K562 (cell line): ENCODE data around the gene ATRNL1. TPM values are rescaled to one million over a fixed set of nuclear protein-coding genes. Genes with fewer than 3 reads are reported as not detected.
A peak's percentile ranks its signal among the peaks of the same experiment; 100 is the strongest.

Experiments used
- ATAC-seq: fragments of 200-7000 bp; cut with Tn5 transposase; 3 replicates; pipeline ENCODE4 v1.9.1; 2020; ENCODE audit warnings: moderate library complexity
- BruUV-seq: library from RNA; stranded (reverse); fragments of 400-500 nt; replicated peaks from 2 replicates; lab custom pipeline; 2021; lab: Mats Ljungman, UMichigan
- CTCF ChIA-PET: fragments of 300-600 bp; formaldehyde crosslinking; extraction: SDS; loops from one replicate; lab custom pipeline; 2021; ENCODE audit warnings: low intra/inter-chr PET ratio; lab: Yijun Ruan, JAX
- POLR2A ChIA-PET: fragments of 300-600, 350-650 bp; sonication (Branson Sonifier 250); formaldehyde crosslinking; extraction: SDS; loops from one replicate; lab custom pipeline; 2021; ENCODE audit warnings: antibody characterized with exemption, inconsistent platforms; lab: Yijun Ruan, JAX
- DNase-seq, 4 experiments: peaks; one replicate each; pipeline versions ENCODE4 v3.0.0 to v3.0.0-alpha.2; 2011 to 2018; ENCODE audit warnings: low spot score in 3 of 4, mixed read lengths in 3 of 4; ENCODE audit errors: extremely low read depth in 1 of 4
- FAIRE-seq: peaks from 2 replicates; lab custom pipeline; 2011; peaks lifted over from hg19 to GRCh38; lab: Jason Lieb, UNC
- H2AFZ ChIP-seq: 2 replicates; pipeline ENCODE4 v1.6.0; 2011; ENCODE audit warnings: low read depth, low read length, control low read depth, inconsistent platforms
- H3K27ac ChIP-seq: fragments of 200-600 bp; 3 replicates; pipeline ENCODE4 v1.8.0; 2011; ENCODE audit warnings: low read depth, mild to moderate bottlenecking, control low read depth, inconsistent platforms, low read length, moderate library complexity, mixed read lengths; ENCODE audit errors: extremely low read depth
- H3K27me3 ChIP-seq, 2 experiments: fragments of 300-600 bp in 1 of 2; 2 replicates in 1 of 2; 3 replicates in 1 of 2; pipeline versions ENCODE4 v1.6.0 to v1.8.0; 2011; ENCODE audit warnings: inconsistent platforms in 2 of 2, low read length in 2 of 2, mild to moderate bottlenecking in 1 of 2, mixed read lengths in 1 of 2, moderate library complexity in 1 of 2; ENCODE audit not compliant: control insufficient read depth in 2 of 2, insufficient read depth in 2 of 2
- H3K36me3 ChIP-seq: fragments of 300-600 bp; 3 replicates; pipeline ENCODE4 v1.8.0; 2011; ENCODE audit warnings: mild to moderate bottlenecking, low read length, inconsistent platforms; ENCODE audit not compliant: control insufficient read depth, insufficient read depth
- H3K4me1 ChIP-seq, 2 experiments: fragments of 200-600 bp in 1 of 2; replicated peaks in 1 of 2; 2 replicates in 1 of 2; 3 replicates in 1 of 2; pipeline versions ENCODE4 v1.5.1 to v1.8.0; 2011; ENCODE audit warnings: inconsistent platforms in 2 of 2, low read length in 2 of 2, mild to moderate bottlenecking in 1 of 2, mixed read lengths in 1 of 2, moderate library complexity in 1 of 2; ENCODE audit not compliant: control insufficient read depth in 2 of 2, insufficient read depth in 2 of 2
- H3K4me2 ChIP-seq: 2 replicates; pipeline ENCODE4 v1.6.1; 2011; ENCODE audit warnings: low read length, control low read depth, inconsistent platforms, mixed read lengths; ENCODE audit not compliant: insufficient read depth
- H3K4me3 ChIP-seq: fragments of 200-600 bp; sonication (generic), shearing (Covaris generic); 2 replicates; pipeline ENCODE4 v1.5.1; 2016; ENCODE audit warnings: control low read depth, inconsistent platforms
- H3K79me2 ChIP-seq: fragments of 200-600 bp; 3 replicates; pipeline ENCODE4 v1.8.0; 2011; ENCODE audit warnings: low read length, inconsistent platforms; ENCODE audit not compliant: control insufficient read depth, insufficient read depth
- H3K9ac ChIP-seq, 2 experiments: 2 replicates each; pipeline versions ENCODE4 v1.6.0 to v1.6.1; 2011; ENCODE audit warnings: low read depth in 2 of 2, low read length in 2 of 2, control low read depth in 1 of 2, inconsistent platforms in 1 of 2, mild to moderate bottlenecking in 1 of 2, mixed read lengths in 1 of 2; ENCODE audit not compliant: insufficient read depth in 1 of 2
- H3K9me1 ChIP-seq: one replicate; pipeline ENCODE4 v1.6.0; 2011; ENCODE audit warnings: inconsistent platforms, mild to moderate bottlenecking, low read length, moderate library complexity; ENCODE audit not compliant: control insufficient read depth, insufficient read depth
- H3K9me3 ChIP-seq: replicated peaks from 2 replicates; pipeline ENCODE4 v1.5.1; 2011; ENCODE audit warnings: low read depth, low read length, inconsistent platforms; ENCODE audit not compliant: control insufficient read depth, insufficient read depth
- H4K20me1 ChIP-seq: replicated peaks from 2 replicates; pipeline ENCODE4 v1.6.1; 2011; ENCODE audit warnings: low read length, inconsistent platforms, mixed read lengths; ENCODE audit not compliant: control insufficient read depth, insufficient read depth
- C11orf30 ChIP-seq: fragments of 450-650 bp; IDR thresholded peaks from 2 replicates; pipeline ENCODE4 v1.6.1; 2016; ENCODE audit warnings: low read depth, mild to moderate bottlenecking
- HNRNPK ChIP-seq: fragments of 200-400 bp; formaldehyde crosslinking; IDR thresholded peaks from one replicate; pipeline ENCODE4 v1.6.1; 2018; ENCODE audit warnings: mild to moderate bottlenecking, low read depth, low read length; ENCODE audit not compliant: poor library complexity, severe bottlenecking
- HNRNPLL ChIP-seq: fragments of 200-400 bp; formaldehyde crosslinking; IDR thresholded peaks from 2 replicates; pipeline ENCODE4 v1.6.1; 2017; ENCODE audit warnings: low read length, low read depth, mild to moderate bottlenecking; ENCODE audit not compliant: poor library complexity, severe bottlenecking
- KDM1A ChIP-seq, 2 experiments: fragments of 450-650 bp; IDR thresholded peaks; 2 replicates each; pipeline ENCODE4 v1.6.1; 2016; ENCODE audit warnings: mild to moderate bottlenecking in 2 of 2
- NFIC ChIP-seq: fragments of 450-650 bp; IDR thresholded peaks from 2 replicates; pipeline ENCODE4 v1.6.1; 2017; ENCODE audit warnings: mild to moderate bottlenecking, inconsistent platforms
- SMARCA4 ChIP-seq: fragments of 450-650 bp; IDR thresholded peaks from 2 replicates; pipeline ENCODE4 v1.6.1; 2016
- ZNF165 ChIP-seq: fragments of 250-450 bp; sonication (Bioruptor Pico); IDR thresholded peaks from 2 replicates; pipeline ENCODE4 v1.4.0; 2020; ENCODE audit warnings: borderline replicate concordance
- ZNF316 ChIP-seq: fragments of 450-650 bp; IDR thresholded peaks from 2 replicates; pipeline ENCODE4 v1.6.1; 2016
- WGBS: fragments of 100-300 bp; shearing (Covaris generic); methylation state at CpG from one replicate; pipeline ENCODE4 v1.1.6; 2016; ENCODE audit warnings: low coverage, mixed read lengths; ENCODE audit not compliant: insufficient coverage; ENCODE audit errors: missing lambda C conversion rate; 5-methylcytosine and 5-hydroxymethylcytosine counted together
- in situ Hi-C: fragments of 300-500 bp; cut with MboI; formaldehyde crosslinking; loops from 4 replicates; pipeline ENCODE4 v1.15.0; 2018; ENCODE audit warnings: inconsistent platforms, mixed read lengths
- intact Hi-C: fragments of 100-400 bp; cut with micrococcal nuclease; formaldehyde crosslinking; loops from 2 replicates; pipeline ENCODE4 v1.14.2; 2022
- polyA plus RNA-seq, 8 experiments: library from polyadenylated mRNA; depleted of rRNA in 4 of 8; stranded (reverse) in 5 of 8; unstranded in 3 of 8; fragments of >200 nt; fragmentation: Nextera tagmentation in 2 of 8; fragmentation: Illumina TruSeq in 1 of 8; extraction: Ambion mirVana in 2 of 8; extraction: Trizol in 1 of 8; gene quantifications; 2 replicates each; pipeline versions ENCODE4 v1.2.1 to v1.2.3, GENCODE V29; 2011 to 2014; ENCODE audit warnings: inconsistent platforms in 1 of 8, missing spikeins in 1 of 8
- total RNA-seq, 7 experiments: library from RNA; depleted of rRNA in 6 of 7; stranded (reverse); fragments of >200 nt in 6 of 7; fragmentation: Illumina TruSeq in 2 of 7; extraction: Trizol in 2 of 7; gene quantifications; 2 replicates each; pipeline versions ENCODE4 v1.2.1 to v1.2.3, GENCODE V29; 2011 to 2021; ENCODE audit warnings: low replicate concordance in 1 of 7
- TF ChIP-seq, protein P1 (sequence below): sonication (generic); formaldehyde crosslinking; IDR thresholded peaks from 2 replicates; pipeline ENCODE4 v1.8.0; 2022; ENCODE audit warnings: mild to moderate bottlenecking, missing genetic modification reagents
- TF ChIP-seq, protein P2 (sequence below): fragments of 250-450 bp; sonication (Bioruptor Pico); IDR thresholded peaks from 2 replicates; pipeline ENCODE4 v1.8.0; 2021; ENCODE audit warnings: moderate library complexity, mild to moderate bottlenecking, inconsistent platforms

The ATRNL1 gene
- total and polyA plus RNA-seq, 9 of the 15 experiments (the other 6 are each of a cell fraction or from before 2014, with no cell fraction given): 0.18 TPM; not detected in 8

DNA sequence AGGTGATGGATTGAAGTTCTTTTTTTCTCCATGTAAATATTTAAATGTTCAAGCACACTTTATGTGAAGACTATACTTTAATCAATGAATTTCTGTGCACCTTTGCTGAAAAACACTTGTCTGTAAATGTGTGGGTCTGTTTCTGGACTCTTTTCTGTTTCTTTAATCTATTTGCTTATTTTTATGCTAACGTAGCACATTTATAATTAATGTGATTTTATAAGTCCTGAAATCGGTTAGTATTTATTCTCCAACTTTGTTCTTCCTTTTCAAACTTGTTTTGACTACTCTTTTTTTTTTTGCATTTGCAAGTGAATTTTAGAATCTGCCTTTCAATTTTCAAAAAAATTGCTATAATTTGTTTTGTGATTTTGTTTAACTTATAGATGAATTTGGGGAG lies 334.4 kb downstream of the ATRNL1 start:
- no peak overlapping the region for H3K9ac ChIP-seq
- no peak overlapping the region for H2AFZ ChIP-seq
- BruUV-seq: no TSS peak
- H3K36me3 ChIP-seq: no peaks in the 10 kb centered on the region
- no peaks in the 10 kb centered on the region for H3K27me3 ChIP-seq
- no peak for DNase-seq
- no peaks in the 10 kb centered on the region for H3K9me1 ChIP-seq
- ChIA-PET POLR2A (no interaction called here), CTCF (no interaction called here)
- H3K9me3 ChIP-seq: no peaks in the 10 kb centered on the region
- H3K79me2 ChIP-seq: no peaks in the 10 kb centered on the region
- in situ Hi-C loops: no loop called here
- no peaks in the 10 kb centered on the region for H4K20me1 ChIP-seq
- TF ChIP-seq HNRNPK (no peak), HNRNPLL (no peak), C11orf30 (0 out of 2 replicates have a peak, but pooled peaks have one; percentile 11), NFIC (no peak), ZNF165 (CRISPR knock-in tag) (no peak), KDM1A (IDR thresholded peaks at IDR 0.05) (no peak), SMARCA4 (no peak), ZNF316 (peak; percentile 45; the same call in 1 of the 2 replicates)
- TF ChIP-seq, protein P1, sequence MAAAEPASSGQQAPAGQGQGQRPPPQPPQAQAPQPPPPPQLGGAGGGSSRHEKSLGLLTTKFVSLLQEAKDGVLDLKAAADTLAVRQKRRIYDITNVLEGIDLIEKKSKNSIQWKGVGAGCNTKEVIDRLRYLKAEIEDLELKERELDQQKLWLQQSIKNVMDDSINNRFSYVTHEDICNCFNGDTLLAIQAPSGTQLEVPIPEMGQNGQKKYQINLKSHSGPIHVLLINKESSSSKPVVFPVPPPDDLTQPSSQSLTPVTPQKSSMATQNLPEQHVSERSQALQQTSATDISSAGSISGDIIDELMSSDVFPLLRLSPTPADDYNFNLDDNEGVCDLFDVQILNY (CRISPR knock-in tag): no peak
- TF ChIP-seq, protein P2, sequence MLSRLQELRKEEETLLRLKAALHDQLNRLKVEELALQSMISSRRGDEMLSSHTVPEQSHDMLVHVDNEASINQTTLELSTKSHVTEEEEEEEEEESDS (CRISPR knock-in tag): no peak
- intact Hi-C loops: no loop called here
- WGBS: 0% methylated on average over 2 of the region's 2 CpGs
- no peak overlapping the region for H3K4me3 ChIP-seq
- H3K4me1 ChIP-seq: no peaks in the 10 kb centered on the region
- no peak overlapping the region for H3K4me2 ChIP-seq
- FAIRE-seq: no peak
- no peak overlapping the region for H3K27ac ChIP-seq
- no peak for ATAC-seq
